Measurements from ENCODE around the gene PRDX2. TPM values are rescaled to one million over a fixed set of nuclear protein-coding genes. Genes with fewer than 3 reads are reported as not detected.

The PRDX2 gene
- polyA plus RNA-seq, 1 experiment = 187 TPM

DNA sequence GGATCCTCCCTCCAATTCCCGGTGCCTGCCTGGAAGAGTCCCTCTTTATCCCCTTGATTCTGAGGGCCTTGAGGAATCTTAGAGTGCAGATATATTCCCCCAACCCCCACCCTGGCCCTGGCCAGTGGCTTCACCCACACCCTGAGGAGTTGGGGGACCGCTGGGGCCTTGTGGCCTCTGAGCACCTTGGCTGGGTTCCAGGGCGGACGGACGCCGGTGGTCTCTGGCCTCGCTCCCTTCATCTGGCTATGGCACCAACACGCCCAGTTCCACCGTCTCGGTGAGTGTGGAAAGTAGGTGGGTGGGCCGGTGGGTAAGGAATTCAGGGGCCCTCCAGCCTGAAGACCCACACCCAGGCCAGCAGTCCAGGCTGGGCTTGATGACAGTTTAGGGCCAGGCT is 41.7 kb upstream of the PRDX2 start:
- ChIA-PET CTCF (no interaction called here), POLR2A (no interaction called here)
- H3K9me3 ChIP-seq (ENCODE audit: control insufficient read depth, insufficient read depth, low read length) = peaks cover 5% of the 10 kb centered on the region; the same call in 1 of the 2 replicates
- no peak overlapping the region for H3K4me3 ChIP-seq (ENCODE audit: low read depth, low read length)
- H3K27me3 ChIP-seq (ENCODE audit: control insufficient read depth, insufficient read depth, low read length) = peaks cover 44% of the 10 kb centered on the region
- H3K27ac ChIP-seq (ENCODE audit: low read depth, low read length) = no peak overlapping the region
- TF ChIP-seq, protein P1, sequence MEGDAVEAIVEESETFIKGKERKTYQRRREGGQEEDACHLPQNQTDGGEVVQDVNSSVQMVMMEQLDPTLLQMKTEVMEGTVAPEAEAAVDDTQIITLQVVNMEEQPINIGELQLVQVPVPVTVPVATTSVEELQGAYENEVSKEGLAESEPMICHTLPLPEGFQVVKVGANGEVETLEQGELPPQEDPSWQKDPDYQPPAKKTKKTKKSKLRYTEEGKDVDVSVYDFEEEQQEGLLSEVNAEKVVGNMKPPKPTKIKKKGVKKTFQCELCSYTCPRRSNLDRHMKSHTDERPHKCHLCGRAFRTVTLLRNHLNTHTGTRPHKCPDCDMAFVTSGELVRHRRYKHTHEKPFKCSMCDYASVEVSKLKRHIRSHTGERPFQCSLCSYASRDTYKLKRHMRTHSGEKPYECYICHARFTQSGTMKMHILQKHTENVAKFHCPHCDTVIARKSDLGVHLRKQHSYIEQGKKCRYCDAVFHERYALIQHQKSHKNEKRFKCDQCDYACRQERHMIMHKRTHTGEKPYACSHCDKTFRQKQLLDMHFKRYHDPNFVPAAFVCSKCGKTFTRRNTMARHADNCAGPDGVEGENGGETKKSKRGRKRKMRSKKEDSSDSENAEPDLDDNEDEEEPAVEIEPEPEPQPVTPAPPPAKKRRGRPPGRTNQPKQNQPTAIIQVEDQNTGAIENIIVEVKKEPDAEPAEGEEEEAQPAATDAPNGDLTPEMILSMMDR (IDR thresholded peaks at IDR 0.05; ENCODE audit: low read depth, low read length) = no peak
- DNase-seq (ENCODE audit: low read depth, low spot score) = no peak

DNA sequence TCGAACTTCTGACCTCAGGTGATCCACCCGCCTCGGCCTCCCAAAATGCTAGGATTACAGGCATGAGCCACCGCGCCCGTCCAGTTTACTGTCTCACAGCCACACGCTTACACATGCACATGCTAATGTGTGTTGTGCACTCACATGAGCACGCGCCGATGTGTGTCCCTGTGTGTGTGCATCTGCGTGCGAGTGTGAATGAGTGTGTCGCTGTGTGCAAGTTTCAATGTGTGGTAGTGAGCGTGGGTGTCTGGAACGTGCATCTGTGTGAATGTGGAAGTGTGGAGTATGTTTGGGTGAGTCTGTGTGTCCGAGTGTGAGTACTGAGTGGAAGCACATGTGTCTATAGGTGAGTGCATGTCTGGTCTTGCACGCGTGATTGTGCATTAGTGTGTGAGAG is 40.9 kb upstream of the PRDX2 start:
- TF ChIP-seq, protein P1 (IDR thresholded peaks at IDR 0.05; ENCODE audit: low read depth, low read length) = no peak
- POLR2A ChIA-PET = no interaction called here

DNA sequence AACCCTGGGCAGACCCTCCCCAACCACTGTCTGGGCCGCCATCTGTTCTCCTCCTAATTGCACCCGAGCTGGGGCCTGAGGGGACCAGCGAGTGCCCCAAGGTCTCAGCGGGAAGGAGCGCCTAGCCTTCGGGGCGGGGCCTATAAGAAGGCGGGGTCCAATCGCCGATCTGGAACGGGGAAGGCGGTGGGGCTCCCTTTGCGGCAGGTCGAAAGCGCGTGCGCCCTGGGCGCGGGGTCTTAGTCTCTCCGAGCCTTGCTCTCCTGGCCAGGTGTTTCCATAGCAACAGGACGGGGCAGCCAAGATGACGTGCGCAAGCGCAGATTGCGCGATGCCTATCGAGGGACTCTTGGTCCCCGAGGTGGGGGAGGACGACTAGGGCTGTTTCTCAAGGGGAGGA is 39.5 kb upstream of the PRDX2 start:
- Histone ChIP-seq H3K9me3 (ENCODE audit: control insufficient read depth, insufficient read depth, low read length) (peaks cover 5% of the 10 kb centered on the region; the same call in 1 of the 2 replicates), H3K27ac (ENCODE audit: low read depth, low read length) (no peak overlapping the region), H3K4me3 (ENCODE audit: low read depth, low read length) (peak overlapping the region; percentile 43), H3K27me3 (ENCODE audit: control insufficient read depth, insufficient read depth, low read length) (peaks cover 60% of the 10 kb centered on the region)
- ChIA-PET CTCF (no interaction called here), POLR2A (no interaction called here)
- TF ChIP-seq, protein P1 (IDR thresholded peaks at IDR 0.05; ENCODE audit: low read depth, low read length) = no peak
- no peak for DNase-seq (ENCODE audit: low read depth, low spot score)

More for the DNA sequence above, 40.9 kb upstream of the PRDX2 start:
- peaks cover 5% of the 10 kb centered on the region; the same call in 1 of the 2 replicates for H3K9me3 ChIP-seq (ENCODE audit: control insufficient read depth, insufficient read depth, low read length)
- H3K27ac ChIP-seq (ENCODE audit: low read depth, low read length) = no peak overlapping the region
- H3K4me3 ChIP-seq (ENCODE audit: low read depth, low read length) = no peak overlapping the region
- CTCF ChIA-PET = no interaction called here
- DNase-seq (ENCODE audit: low read depth, low spot score) = no peak
- peaks cover 50% of the 10 kb centered on the region for H3K27me3 ChIP-seq (ENCODE audit: control insufficient read depth, insufficient read depth, low read length)

DNA sequence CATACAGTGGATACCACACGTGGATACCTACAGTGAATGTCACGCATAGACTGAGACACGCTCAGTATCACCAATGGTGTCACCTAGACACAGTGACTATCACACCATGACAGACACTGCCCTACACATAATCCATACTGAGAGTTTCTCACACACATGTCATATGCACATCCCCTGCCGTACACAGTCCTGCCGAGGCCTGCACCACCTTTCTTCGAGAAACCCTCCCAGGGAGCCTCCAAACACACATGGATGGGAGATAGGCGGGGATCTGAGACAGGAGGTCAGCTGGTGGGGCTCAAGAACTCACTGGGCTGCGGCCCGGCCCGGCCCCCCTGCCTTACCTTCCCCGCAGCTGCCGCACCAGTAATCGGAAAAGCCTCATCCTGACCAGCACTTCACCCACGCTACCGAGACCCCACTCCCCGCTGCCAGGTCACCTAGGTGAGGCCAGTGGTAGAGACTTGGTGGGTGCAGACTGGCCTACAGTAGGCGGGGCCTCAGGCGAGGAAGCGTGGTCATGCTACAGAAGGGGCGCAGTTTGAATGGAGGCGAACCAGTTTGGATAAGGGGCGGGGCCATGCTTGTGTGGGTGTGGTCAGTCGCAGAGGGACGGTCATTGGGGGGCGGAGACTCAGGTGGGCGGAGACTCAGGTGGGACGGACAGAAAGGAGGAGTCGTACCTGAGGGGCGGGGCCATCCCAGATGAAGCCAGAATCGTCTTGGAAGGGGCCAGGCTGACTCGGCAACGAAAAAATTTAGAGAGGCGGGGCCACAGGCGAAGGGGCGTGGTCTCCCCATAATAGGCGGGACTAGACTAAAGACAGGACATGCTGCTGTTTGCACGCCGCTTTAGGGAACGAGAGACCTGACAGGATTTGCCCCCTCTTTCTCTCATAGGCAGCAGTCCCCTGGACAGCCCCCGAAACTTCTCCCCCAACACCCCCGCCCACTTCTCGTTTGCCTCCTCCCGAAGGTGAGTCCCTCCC is 38.8 kb upstream of the PRDX2 start:
- ChIA-PET CTCF (no interaction called here), POLR2A (no interaction called here)
- peaks cover 67% of the 10 kb centered on the region for H3K27me3 ChIP-seq (ENCODE audit: control insufficient read depth, insufficient read depth, low read length)
- H3K27ac ChIP-seq (ENCODE audit: low read depth, low read length) = no peak overlapping the region
- peaks cover 5% of the 10 kb centered on the region; the same call in 1 of the 2 replicates for H3K9me3 ChIP-seq (ENCODE audit: control insufficient read depth, insufficient read depth, low read length)
- TF ChIP-seq, protein P1 (IDR thresholded peaks at IDR 0.05; ENCODE audit: low read depth, low read length) = no peak
- peak overlapping the region; percentile 43 for H3K4me3 ChIP-seq (ENCODE audit: low read depth, low read length)
- no peak for DNase-seq (ENCODE audit: low read depth, low spot score)

Measured in AG04450 (cell line).